HEK293T (cell line): ENCODE measurements around the gene PGM1.

ENCODE experiments used
- CTBP1 ChIP-seq: fragments of 450-650 bp; IDR thresholded peaks from 2 replicates; pipeline ENCODE4 v1.6.1; 2016; ENCODE audit warnings: borderline replicate concordance
- ZNF384 ChIP-seq: fragments of 450-650 bp; IDR thresholded peaks from 2 replicates; pipeline ENCODE4 v1.6.1; 2016

DNA sequence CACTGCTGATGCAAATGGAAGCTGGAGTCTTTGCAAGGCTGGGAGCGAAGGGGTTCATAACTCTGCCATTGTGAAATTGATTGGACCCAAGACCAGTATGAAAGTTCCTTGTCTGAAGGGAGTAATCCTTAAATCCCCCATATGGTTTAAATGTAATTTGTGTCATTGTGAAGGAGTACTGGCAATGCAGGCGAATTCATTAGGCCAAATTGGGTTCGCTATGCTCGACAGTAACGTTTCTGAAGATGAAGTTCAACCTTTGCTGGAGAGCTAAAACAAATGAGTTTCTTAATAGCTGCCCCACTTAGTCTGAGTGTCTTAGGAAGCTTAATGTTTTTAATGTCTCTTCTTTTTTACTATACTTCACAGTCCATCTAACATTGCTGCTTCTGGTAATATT, 27.5 kb downstream of the PGM1 start:
- TF ChIP-seq CTBP1 (no peak), ZNF384 (no peak)
